Skin epidermis (tissue), 12 donors: ENCODE results near the gene PRDM16.

Experiments used
- H3K27ac ChIP-seq, 21 experiments: fragments of 200-600 bp; sonication (generic) in 11 of 21; one replicate each; pipeline ENCODE4 v1.5.0; 2020; ENCODE audit warnings: mild to moderate bottlenecking in 3 of 21, inconsistent platforms in 2 of 21, moderate library complexity in 2 of 21
- H3K4me3 ChIP-seq, 7 experiments: fragments of 200-600 bp; sonication (generic) in 2 of 7; one replicate each; pipeline ENCODE4 v1.5.0; 2020; ENCODE audit warnings: inconsistent platforms in 2 of 7, mild to moderate bottlenecking in 2 of 7, moderate library complexity in 1 of 7

The PRDM16 gene

GRCh38 chr1:3450983-3451382, 382.0 kb downstream of the PRDM16 start:
- Histone ChIP-seq H3K4me3 (no peak overlapping the region), H3K27ac (no peak overlapping the region)

GRCh38 chr1:3451994-3452865, 383.2 kb downstream of the PRDM16 start:
- Histone ChIP-seq H3K4me3 (no peak overlapping the region), H3K27ac (no peak overlapping the region)

GRCh38 chr1:3452866-3453175, 383.8 kb downstream of the PRDM16 start:
- no peak overlapping the region for H3K4me3 ChIP-seq
- no peak overlapping the region for H3K27ac ChIP-seq

- Histone ChIP-seq H3K27ac (no peak overlapping the region), H3K4me3 (no peak overlapping the region)
Observed at GRCh38 chr1:3453203-3453761, 384.3 kb downstream of the PRDM16 start.

- H3K4me3 ChIP-seq = peak within 1 kb of the TSS; percentile 22 to 50 (median 42)
- peak within 1 kb of the TSS in 5 of 21 experiments; percentile 48 to 72 (median 61) for H3K27ac ChIP-seq
Observed at GRCh38 chr1:3453891-3454810, 385.1 kb downstream of the PRDM16 start, which contains the start of gene ARHGEF16. Gene ARHGEF16 (plus strand): TSS chr1:3454665. CDS start chr1:3463085, 8,420 bp downstream.

- Histone ChIP-seq H3K27ac (peak overlapping the region in 5 of 21 experiments; percentile 48 to 72 (median 61)), H3K4me3 (peak overlapping the region; percentile 22 to 50 (median 42))
Observed at GRCh38 chr1:3454811-3455618, 386.0 kb downstream of the PRDM16 start.

GRCh38 chr1:3455670-3456448, 386.9 kb downstream of the PRDM16 start:
- no peak overlapping the region for H3K27ac ChIP-seq
- H3K4me3 ChIP-seq = no peak overlapping the region

GRCh38 chr1:3456449-3456963, 387.5 kb downstream of the PRDM16 start:
- Histone ChIP-seq H3K27ac (no peak overlapping the region), H3K4me3 (no peak overlapping the region)

- Histone ChIP-seq H3K4me3 (no peak overlapping the region), H3K27ac (no peak overlapping the region)
Observed at GRCh38 chr1:3456964-3457909, 388.2 kb downstream of the PRDM16 start.

- H3K27ac ChIP-seq = peak overlapping the region in 2 of 21 experiments; percentile 34 to 67
- H3K4me3 ChIP-seq = no peak overlapping the region
Observed at GRCh38 chr1:3457910-3458883, 389.2 kb downstream of the PRDM16 start.

- Histone ChIP-seq H3K4me3 (no peak overlapping the region), H3K27ac (peak overlapping the region in 8 of 21 experiments; percentile 7 to 67 (median 40))
Observed at GRCh38 chr1:3459051-3459908, 390.3 kb downstream of the PRDM16 start.

GRCh38 chr1:3459940-3460671, 391.1 kb downstream of the PRDM16 start:
- Histone ChIP-seq H3K4me3 (no peak overlapping the region), H3K27ac (peak overlapping the region in 10 of 21 experiments; percentile 7 to 67 (median 32))

GRCh38 chr1:3460672-3461131, 391.7 kb downstream of the PRDM16 start:
- Histone ChIP-seq H3K4me3 (no peak overlapping the region), H3K27ac (peak overlapping the region in 5 of 21 experiments; percentile 15 to 67 (median 44))

- Histone ChIP-seq H3K27ac (peak overlapping the region in 1 of 21 experiments; percentile 3), H3K4me3 (no peak overlapping the region)
Observed at GRCh38 chr1:3461238-3461933, 392.4 kb downstream of the PRDM16 start.
